H1 (cell line): ENCODE results near the gene SBF1. TPM values are rescaled to one million over a fixed set of nuclear protein-coding genes. Genes with fewer than 3 reads are reported as not detected.

Source experiments
- CTCF ChIA-PET: fragments of 300-600 bp; sonication (Branson Sonifier 250); formaldehyde crosslinking; loops from one replicate; lab custom pipeline; 2021; ENCODE audit not compliant: partially characterized antibody; lab: Charles Lee
- POLR2A ChIA-PET: fragments of 300-600 bp; sonication (Branson Sonifier 250); formaldehyde crosslinking; loops from one replicate; lab custom pipeline; 2021; ENCODE audit warnings: inconsistent platforms; ENCODE audit not compliant: partially characterized antibody; lab: Charles Lee
- DNase-seq, 2 experiments: peaks; one replicate each; pipeline versions ENCODE4 v3.0.0 to v3.0.0-alpha.2; 2010 to 2022; ENCODE audit warnings: low spot score in 2 of 2, low read depth in 1 of 2, mixed read lengths in 1 of 2
- FAIRE-seq: peaks from 2 replicates; lab custom pipeline; 2011; peaks lifted over from hg19 to GRCh38; lab: Jason Lieb, UNC
- H2AFZ ChIP-seq: 2 replicates; pipeline ENCODE4 v1.8.1; 2012; ENCODE audit warnings: low read length, inconsistent platforms
- H2AK5ac ChIP-seq: 2 replicates; pipeline ENCODE4 v1.6.1; 2013; ENCODE audit warnings: low read depth, low read length
- H2BK120ac ChIP-seq: replicated peaks from 2 replicates; pipeline ENCODE3; 2013; ENCODE audit warnings: low read depth, low read length, inconsistent platforms
- H2BK12ac ChIP-seq: 2 replicates; pipeline ENCODE4 v1.6.1; 2013; ENCODE audit warnings: low read depth, low read length
- H2BK15ac ChIP-seq: 2 replicates; pipeline ENCODE4 v1.6.1; 2013; ENCODE audit warnings: low read length
- H2BK20ac ChIP-seq: 2 replicates; pipeline ENCODE4 v1.6.1; 2013; ENCODE audit warnings: low read length
- H2BK5ac ChIP-seq: 2 replicates; pipeline ENCODE4 v1.6.1; 2013; ENCODE audit warnings: low read depth, low read length
- H3K14ac ChIP-seq: 2 replicates; pipeline ENCODE4 v1.6.1; 2013; ENCODE audit warnings: inconsistent platforms; ENCODE audit not compliant: insufficient read length
- H3K18ac ChIP-seq: 2 replicates; pipeline ENCODE4 v1.6.1; 2013; ENCODE audit warnings: low read length; ENCODE audit errors: extremely low read depth
- H3K23ac ChIP-seq: 2 replicates; pipeline ENCODE4 v1.6.1; 2013; ENCODE audit warnings: inconsistent platforms; ENCODE audit not compliant: insufficient read length
- H3K23me2 ChIP-seq: 2 replicates; pipeline ENCODE4 v1.6.1; 2013; ENCODE audit warnings: low read depth, low read length
- H3K27ac ChIP-seq: 2 replicates; pipeline ENCODE4 v1.6.1; 2011; ENCODE audit warnings: low read depth, low read length, inconsistent platforms
- H3K27me3 ChIP-seq, 4 experiments: replicated peaks in 1 of 4; 1 replicate in 1 of 4; 2 replicates in 3 of 4; pipeline versions ENCODE4 v1.6.1 to v1.8.1; 2011 to 2013; ENCODE audit warnings: low read length in 3 of 4, mild to moderate bottlenecking in 3 of 4, inconsistent platforms in 2 of 4, mixed read lengths in 2 of 4, moderate library complexity in 1 of 4; ENCODE audit not compliant: control insufficient read depth in 3 of 4, insufficient read depth in 3 of 4; ENCODE audit errors: extremely low read depth in 1 of 4
- H3K36me3 ChIP-seq, 4 experiments: 2 replicates each; pipeline versions ENCODE4 v1.6.1 to v1.8.1; 2011 to 2013; ENCODE audit warnings: mild to moderate bottlenecking in 4 of 4, low read length in 3 of 4, moderate library complexity in 2 of 4, control low read depth in 1 of 4, inconsistent platforms in 1 of 4; ENCODE audit not compliant: insufficient read depth in 4 of 4, control insufficient read depth in 2 of 4
- H3K4ac ChIP-seq: replicated peaks from 2 replicates; pipeline ENCODE3; 2013; ENCODE audit warnings: low read length, low read depth, mixed read lengths, inconsistent platforms; ENCODE audit not compliant: insufficient read length
- H3K4me1 ChIP-seq, 4 experiments: replicated peaks in 1 of 4; 1 replicate in 1 of 4; 2 replicates in 3 of 4; pipeline versions ENCODE4 v1.6.1 to v1.8.1; 2011 to 2013; ENCODE audit warnings: low read length in 3 of 4, inconsistent platforms in 2 of 4, mixed read lengths in 1 of 4; ENCODE audit not compliant: insufficient read depth in 4 of 4, control insufficient read depth in 3 of 4
- H3K4me2 ChIP-seq, 2 experiments: 2 replicates each; pipeline versions ENCODE4 v1.6.1 to v1.8.1; 2011 to 2013; ENCODE audit warnings: low read depth in 2 of 2, low read length in 2 of 2, control low read depth in 1 of 2, inconsistent platforms in 1 of 2, mild to moderate bottlenecking in 1 of 2; ENCODE audit not compliant: insufficient read depth in 1 of 2
- H3K4me3 ChIP-seq, 4 experiments: fragments of 200-600, 300-600 bp in 1 of 4; sonication (generic), shearing (Covaris generic), sonication (Bioruptor Twin) in 1 of 4; 2 replicates each; pipeline versions ENCODE4 v1.5.1 to v1.8.1; 2011 to 2016; ENCODE audit warnings: low read length in 4 of 4, low read depth in 3 of 4, control low read depth in 2 of 4, inconsistent platforms in 2 of 4, mild to moderate bottlenecking in 2 of 4, mixed read lengths in 1 of 4, moderate library complexity in 1 of 4; ENCODE audit not compliant: insufficient read depth in 2 of 4; ENCODE audit errors: extremely low read depth in 1 of 4
- H3K56ac ChIP-seq: replicated peaks from 2 replicates; pipeline ENCODE3; 2013; ENCODE audit warnings: low read depth, mild to moderate bottlenecking, mixed read lengths, low read length, inconsistent platforms; ENCODE audit not compliant: insufficient read length
- H3K79me1 ChIP-seq: 2 replicates; pipeline ENCODE4 v1.6.1; 2013; ENCODE audit warnings: low read depth, low read length, control low read depth
- H3K79me2 ChIP-seq, 2 experiments: 2 replicates each; pipeline versions ENCODE4 v1.6.1 to v1.8.1; 2012 to 2013; ENCODE audit warnings: low read length in 2 of 2, mild to moderate bottlenecking in 2 of 2, inconsistent platforms in 1 of 2; ENCODE audit not compliant: insufficient read depth in 2 of 2, control insufficient read depth in 1 of 2
- H3K9ac ChIP-seq, 4 experiments: replicated peaks in 1 of 4; 1 replicate in 1 of 4; 2 replicates in 3 of 4; pipeline versions ENCODE4 v1.6.1 to v1.8.1; 2011 to 2013; ENCODE audit warnings: low read depth in 3 of 4, low read length in 3 of 4, control low read depth in 2 of 4, mild to moderate bottlenecking in 2 of 4, moderate library complexity in 2 of 4, inconsistent platforms in 1 of 4; ENCODE audit errors: extremely low read depth in 1 of 4
- H3K9me3 ChIP-seq, 2 experiments: 2 replicates each; pipeline versions ENCODE4 v1.6.1 to v1.8.1; 2012 to 2013; ENCODE audit warnings: mild to moderate bottlenecking in 2 of 2, moderate library complexity in 2 of 2, control low read depth in 1 of 2, inconsistent platforms in 1 of 2, low read depth in 1 of 2, low read length in 1 of 2, mixed read lengths in 1 of 2; ENCODE audit not compliant: insufficient read depth in 2 of 2
- H4K20me1 ChIP-seq, 2 experiments: replicated peaks in 1 of 2; 2 replicates each; pipeline versions ENCODE3 to v1.8.1; 2011 to 2013; ENCODE audit warnings: inconsistent platforms in 2 of 2, low read length in 2 of 2, mild to moderate bottlenecking in 1 of 2; ENCODE audit not compliant: insufficient read depth in 2 of 2, control insufficient read depth in 1 of 2
- H4K5ac ChIP-seq: 2 replicates; pipeline ENCODE4 v1.6.1; 2013; ENCODE audit warnings: low read length, low read depth, mixed read lengths, inconsistent platforms; ENCODE audit not compliant: insufficient read length
- H4K8ac ChIP-seq: 2 replicates; pipeline ENCODE4 v1.8.0; 2013; ENCODE audit warnings: mild to moderate bottlenecking, moderate library complexity, low read length, inconsistent platforms; ENCODE audit not compliant: insufficient read depth; ENCODE audit errors: extremely low read depth
- H4K91ac ChIP-seq: replicated peaks from 2 replicates; pipeline ENCODE3; 2013; ENCODE audit warnings: low read length, mixed read lengths, inconsistent platforms; ENCODE audit not compliant: insufficient read length
- ASH2L ChIP-seq: fragments of 200-600, 300-600 bp; sonication (generic); IDR thresholded peaks from one replicate; pipeline ENCODE4 v1.7.1; 2017; ENCODE audit warnings: low read length
- CHD2 ChIP-seq: IDR thresholded peaks from 2 replicates; pipeline ENCODE4 v1.6.1; 2012; ENCODE audit warnings: low read length, improper control_type of control experiment
- CTCF ChIP-seq, 3 experiments: IDR thresholded peaks; 1 replicate in 2 of 3; 2 replicates in 1 of 3; pipeline versions ENCODE4 v1.5.1 to v1.6.1; 2011; ENCODE audit warnings: low read length in 3 of 3, mild to moderate bottlenecking in 3 of 3, inconsistent platforms in 2 of 3, low read depth in 1 of 3, moderate library complexity in 1 of 3; ENCODE audit not compliant: insufficient read depth in 1 of 3; ENCODE audit errors: control extremely low read depth in 1 of 3
- HDAC2 ChIP-seq, 2 experiments: fragments of 300-600 bp in 1 of 2; sonication (generic) in 1 of 2; IDR thresholded peaks; 2 replicates each; pipeline ENCODE4 v1.6.1; 2011 to 2012; ENCODE audit warnings: low read depth in 2 of 2, low read length in 2 of 2, mild to moderate bottlenecking in 2 of 2, moderate library complexity in 2 of 2, borderline replicate concordance in 1 of 2, inconsistent platforms in 1 of 2
- KDM5A ChIP-seq: fragments of 200-600 bp; IDR thresholded peaks from 2 replicates; pipeline ENCODE4 v1.7.1; 2012; ENCODE audit warnings: mild to moderate bottlenecking, low read length, inconsistent platforms, mixed read lengths
- POLR2A ChIP-seq, 2 experiments: IDR thresholded peaks; 1 replicate in 1 of 2; 2 replicates in 1 of 2; pipeline ENCODE4 v1.6.1; 2011; ENCODE audit warnings: low read depth in 2 of 2, low read length in 2 of 2, mild to moderate bottlenecking in 2 of 2; ENCODE audit errors: control extremely low read depth in 1 of 2
- SP1 ChIP-seq: IDR thresholded peaks from 2 replicates; pipeline ENCODE4 v1.6.1; 2011; ENCODE audit warnings: low read depth, low read length
- TBP ChIP-seq: IDR thresholded peaks from 2 replicates; pipeline ENCODE4 v1.6.1; 2011; ENCODE audit warnings: low read depth, low read length, improper control_type of control experiment
- TCF12 ChIP-seq: IDR thresholded peaks from 2 replicates; pipeline ENCODE4 v1.6.1; 2011; ENCODE audit warnings: low read depth, mild to moderate bottlenecking, low read length
- ZNF274 ChIP-seq: IDR thresholded peaks from 2 replicates; pipeline ENCODE4 v1.7.0; 2012; ENCODE audit warnings: low read length, borderline replicate concordance; ENCODE audit errors: extremely low read depth
- WGBS, 2 experiments: shearing (Covaris generic) in 1 of 2; methylation state at CpG; one replicate each; pipeline versions ENCODE4 v1.1.6 to v1.1.7; 2013 to 2015; ENCODE audit warnings: low lambda C conversion rate in 2 of 2, mixed read lengths in 2 of 2, inconsistent platforms in 1 of 2, low coverage in 1 of 2, missing lambda C conversion rate in 1 of 2; ENCODE audit not compliant: insufficient replicate concordance in 2 of 2, insufficient coverage in 1 of 2, insufficient read length in 1 of 2; ENCODE audit errors: extremely low coverage in 1 of 2, missing lambda C conversion rate in 1 of 2; 5-methylcytosine and 5-hydroxymethylcytosine counted together
- polyA plus RNA-seq, 7 experiments: library from polyadenylated mRNA; depleted of rRNA in 3 of 7; stranded (reverse) in 5 of 7; unstranded in 2 of 7; fragments of >200 nt in 5 of 7; fragments of 200-250 nt in 2 of 7; gene quantifications; 1 replicate in 5 of 7; 2 replicates in 1 of 7; 4 replicates in 1 of 7; pipeline versions ENCODE4 v1.2.1 to v1.2.3, GENCODE V29; 2011 to 2013; ENCODE audit warnings: missing spikeins in 2 of 7, mixed read lengths in 2 of 7
- total RNA-seq: library from RNA; stranded (reverse); fragmentation: NEBNext Ultra II Directional; extraction: Animal tissue kit (Norgen Biotek cat#: 25700); gene quantifications from 2 replicates; pipeline ENCODE4 v1.2.1, GENCODE V29; 2021
- TF ChIP-seq, protein P1 (sequence below): IDR thresholded peaks from 2 replicates; pipeline ENCODE4 v1.6.1; 2011; ENCODE audit warnings: low read length, improper control_type of control experiment

The SBF1 gene
- total and polyA plus RNA-seq, 2 of the 8 experiments (the other 6 are each of a cell fraction or from before 2014, with no cell fraction given): 29.1 to 71.5 TPM

- peaks cover 0 to 2% (median 0%) of the 10 kb centered on the region in 4 experiments; a peak in 3 of 8 replicates for H3K36me3 ChIP-seq
- H3K14ac ChIP-seq: no peak overlapping the region
- peaks cover 0 to 5% of the 10 kb centered on the region in 2 experiments for H4K20me1 ChIP-seq
- no peak overlapping the region for H2BK15ac ChIP-seq
- no peak overlapping the region for H3K4me3 ChIP-seq
- H4K91ac ChIP-seq: no peak overlapping the region
- H4K8ac ChIP-seq: no peak overlapping the region
- POLR2A ChIA-PET: no interaction called here
- no peaks in the 10 kb centered on the region for H3K79me2 ChIP-seq
- no peak overlapping the region for H4K5ac ChIP-seq
- H2AFZ ChIP-seq: no peak overlapping the region
- CTCF ChIA-PET: interaction anchor here (0.6 to 2.3 kb wide), 9 partner anchors 14 to 571 kb away, joined by 3 to 10 read pairs (median 4); no protein-coding TSS in a partner anchor
- no peak overlapping the region for H2AK5ac ChIP-seq
- no peak overlapping the region for H3K27ac ChIP-seq
- H3K4ac ChIP-seq: no peak overlapping the region
- no peak overlapping the region for H3K4me2 ChIP-seq
- H2BK12ac ChIP-seq: no peak overlapping the region
- peaks cover 2% of the 10 kb centered on the region; the same call in 1 of the 2 replicates for H3K79me1 ChIP-seq
- no peak overlapping the region for H3K23ac ChIP-seq
- no peaks in the 10 kb centered on the region for H3K27me3 ChIP-seq
- H3K4me1 ChIP-seq: peaks cover 0 to 13% (median 3%) of the 10 kb centered on the region in 4 experiments; a peak in 5 of 7 replicates
- no peak overlapping the region for H3K56ac ChIP-seq
- DNase-seq (no peak), FAIRE-seq (no peak)
- H3K9me3 ChIP-seq: no peaks in the 10 kb centered on the region
- no peak overlapping the region for H2BK5ac ChIP-seq
- no peak overlapping the region for H2BK20ac ChIP-seq
- no peak overlapping the region for H3K9ac ChIP-seq
- no peak overlapping the region for H3K18ac ChIP-seq
- no peaks in the 10 kb centered on the region for H3K23me2 ChIP-seq
- WGBS, 2 experiments: 84% methylated on average over 5 of the region's 5 CpGs; no CpG with 5 or more reads in 1 of the 2 experiments
- no peak overlapping the region for H2BK120ac ChIP-seq
- TF ChIP-seq ZNF274 (no peak), CTCF (IDR thresholded peaks at IDR 0.05; ENCODE audit: control extremely low read depth in 1 of 3, insufficient read depth in 1 of 3, low read depth in 1 of 3, low read length in 3 of 3) (no peak), ASH2L (no peak), SP1 (no peak), KDM5A (no peak), TBP (no peak), POLR2A (IDR thresholded peaks at IDR 0.05; ENCODE audit: control extremely low read depth in 1 of 2, low read depth in 2 of 2, low read length in 2 of 2) (no peak), TCF12 (no peak), CHD2 (no peak), HDAC2 (IDR thresholded peaks at IDR 0.05; ENCODE audit: borderline replicate concordance in 1 of 2, low read depth in 2 of 2, low read length in 2 of 2) (no peak)
- TF ChIP-seq, protein P1, sequence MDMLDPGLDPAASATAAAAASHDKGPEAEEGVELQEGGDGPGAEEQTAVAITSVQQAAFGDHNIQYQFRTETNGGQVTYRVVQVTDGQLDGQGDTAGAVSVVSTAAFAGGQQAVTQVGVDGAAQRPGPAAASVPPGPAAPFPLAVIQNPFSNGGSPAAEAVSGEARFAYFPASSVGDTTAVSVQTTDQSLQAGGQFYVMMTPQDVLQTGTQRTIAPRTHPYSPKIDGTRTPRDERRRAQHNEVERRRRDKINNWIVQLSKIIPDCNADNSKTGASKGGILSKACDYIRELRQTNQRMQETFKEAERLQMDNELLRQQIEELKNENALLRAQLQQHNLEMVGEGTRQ: no peak
Observed at GRCh38 chr22:50400931-50401330, 73.9 kb downstream of the SBF1 start.
